ENCODE data around the gene PTPN14. TPM values are rescaled to one million over a fixed set of nuclear protein-coding genes. Genes with fewer than 3 reads are reported as not detected.

The PTPN14 gene
- total and polyA plus RNA-seq, 2 of the 4 experiments (the other 2 are of a cell fraction): 21.5 to 31.7 TPM

DNA sequence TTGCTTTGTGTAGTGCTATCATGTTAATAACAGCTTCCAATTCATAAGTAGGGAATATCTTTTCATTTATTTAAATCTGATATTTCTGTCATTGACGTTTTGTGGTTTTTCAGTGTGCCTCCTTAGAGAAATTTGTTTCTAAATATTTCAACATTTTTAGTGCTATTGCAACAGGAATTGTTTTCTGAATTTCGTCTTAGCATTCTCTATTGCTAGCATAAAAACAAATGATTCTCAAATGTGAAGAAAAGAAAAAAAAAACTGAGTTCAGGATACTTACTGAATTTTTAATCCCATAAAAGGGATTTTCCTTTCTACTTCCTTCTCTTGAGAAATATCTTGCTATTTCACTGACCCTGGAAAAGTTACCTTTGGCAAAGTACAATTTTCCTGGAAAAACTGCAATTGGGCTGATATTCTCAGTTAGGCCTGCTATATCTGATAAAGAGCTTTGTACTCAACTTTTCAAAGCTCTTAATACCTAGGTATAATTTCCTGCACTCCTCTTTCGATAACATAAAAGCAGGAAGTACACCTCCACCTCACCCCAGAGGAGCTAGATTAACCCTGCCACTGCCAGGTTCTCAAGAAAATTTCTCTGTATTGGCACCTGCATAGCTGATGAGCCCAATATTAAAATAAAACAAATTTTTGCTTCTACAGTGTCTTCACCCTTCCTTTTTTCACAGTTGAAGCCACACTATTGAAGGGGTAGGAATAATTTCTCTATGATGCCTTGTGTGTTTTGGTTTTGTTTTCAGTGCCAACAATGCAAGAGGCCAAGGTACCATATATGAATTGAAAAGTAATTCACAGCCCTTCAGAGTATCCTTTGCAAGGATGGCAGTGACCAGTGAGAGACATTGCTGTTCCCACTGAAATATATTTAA lies 35.6 kb downstream of the PTPN14 start:
- no peak overlapping the region for H2BK20ac ChIP-seq (ENCODE audit: low read depth, low read length)
- TF ChIP-seq BHLHE40 (IDR thresholded peaks at IDR 0.05; ENCODE audit: low read depth, low read length): no peak
- TF ChIP-seq, protein P1, sequence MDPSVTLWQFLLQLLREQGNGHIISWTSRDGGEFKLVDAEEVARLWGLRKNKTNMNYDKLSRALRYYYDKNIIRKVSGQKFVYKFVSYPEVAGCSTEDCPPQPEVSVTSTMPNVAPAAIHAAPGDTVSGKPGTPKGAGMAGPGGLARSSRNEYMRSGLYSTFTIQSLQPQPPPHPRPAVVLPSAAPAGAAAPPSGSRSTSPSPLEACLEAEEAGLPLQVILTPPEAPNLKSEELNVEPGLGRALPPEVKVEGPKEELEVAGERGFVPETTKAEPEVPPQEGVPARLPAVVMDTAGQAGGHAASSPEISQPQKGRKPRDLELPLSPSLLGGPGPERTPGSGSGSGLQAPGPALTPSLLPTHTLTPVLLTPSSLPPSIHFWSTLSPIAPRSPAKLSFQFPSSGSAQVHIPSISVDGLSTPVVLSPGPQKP (IDR thresholded peaks at IDR 0.05; ENCODE audit: borderline replicate concordance, low read depth, low read length): no peak
- TF ChIP-seq, protein P2, sequence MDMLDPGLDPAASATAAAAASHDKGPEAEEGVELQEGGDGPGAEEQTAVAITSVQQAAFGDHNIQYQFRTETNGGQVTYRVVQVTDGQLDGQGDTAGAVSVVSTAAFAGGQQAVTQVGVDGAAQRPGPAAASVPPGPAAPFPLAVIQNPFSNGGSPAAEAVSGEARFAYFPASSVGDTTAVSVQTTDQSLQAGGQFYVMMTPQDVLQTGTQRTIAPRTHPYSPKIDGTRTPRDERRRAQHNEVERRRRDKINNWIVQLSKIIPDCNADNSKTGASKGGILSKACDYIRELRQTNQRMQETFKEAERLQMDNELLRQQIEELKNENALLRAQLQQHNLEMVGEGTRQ (IDR thresholded peaks at IDR 0.05; ENCODE audit: low read depth, low read length): no peak
- H3K4ac ChIP-seq (ENCODE audit: low read depth, low read length): no peak overlapping the region; the same call in 1 of the 2 replicates
- peaks cover 23% of the 10 kb centered on the region for H3K4me1 ChIP-seq (ENCODE audit: control insufficient read depth, insufficient read depth, low read length)
- no peak overlapping the region for H3K4me3 ChIP-seq (ENCODE audit: insufficient read depth, low read depth, low read length)
- H3K79me1 ChIP-seq (ENCODE audit: low read depth in 1 of 2, low read length in 2 of 2): peaks cover 37 to 93% of the 10 kb centered on the region in 2 experiments
- H3K4me2 ChIP-seq (ENCODE audit: low read depth, low read length): no peak overlapping the region
- H4K20me1 ChIP-seq (ENCODE audit: insufficient read depth, low read length): peaks cover 70% of the 10 kb centered on the region
- H3K9ac ChIP-seq (ENCODE audit: low read depth, low read length): no peak overlapping the region
- no peak overlapping the region for H2AFZ ChIP-seq (replicated peaks; ENCODE audit: low read length, poor library complexity)
- POLR2A ChIA-PET (ENCODE audit: unreplicated experiment): no interaction called here
- H2AK9ac ChIP-seq (replicated peaks; ENCODE audit: low read depth, low read length, poor library complexity): no peak overlapping the region
- H4K5ac ChIP-seq (ENCODE audit: low read depth, low read length): no peak overlapping the region; the same call in 1 of the 2 replicates
- dilution Hi-C loops (cut with HindIII; ENCODE audit: low sequenced_read_pairs, unreplicated experiment) (no loop called here), intact Hi-C loops (cut with micrococcal nuclease) (no loop called here), in situ Hi-C loops (cut with MboI; ENCODE audit: low sequenced_read_pairs) (no loop called here)
- no peak overlapping the region for H2BK5ac ChIP-seq (ENCODE audit: low read depth, low read length, poor library complexity, severe bottlenecking)
- ATAC-seq (ENCODE audit: low read depth) (no peak), DNase-seq (no peak)
- H3K9me3 ChIP-seq (ENCODE audit: control insufficient read depth, insufficient read depth, low read length): no peaks in the 10 kb centered on the region
- H3K27ac ChIP-seq (ENCODE audit: insufficient read depth, low read length): no peak overlapping the region
- no TSS peak for BruUV-seq (replicated peaks)
- H4K91ac ChIP-seq (ENCODE audit: insufficient read depth, low read depth, low read length): no peak overlapping the region
- no peak overlapping the region for H2AK5ac ChIP-seq (ENCODE audit: low read depth, low read length)
- no peak overlapping the region for H2BK15ac ChIP-seq (ENCODE audit: low read depth, low read length)
- H3K14ac ChIP-seq (replicated peaks; ENCODE audit: low read depth, low read length): no peak overlapping the region
- H2BK120ac ChIP-seq (ENCODE audit: low read depth, low read length): no peak overlapping the region
- H3K56ac ChIP-seq (ENCODE audit: extremely low read depth, insufficient read depth, low read length): no peak overlapping the region
- H3K9me1 ChIP-seq (ENCODE audit: insufficient read depth, low read length): peaks cover 19% of the 10 kb centered on the region
- no peak overlapping the region for H4K8ac ChIP-seq (ENCODE audit: low read depth in 2 of 2, low read length in 2 of 2)
- H3K27me3 ChIP-seq (ENCODE audit: control insufficient read depth, insufficient read depth, low read length): no peaks in the 10 kb centered on the region
- H3K36me3 ChIP-seq (ENCODE audit: control insufficient read depth, insufficient read depth, low read length): no peaks in the 10 kb centered on the region
- H3K23ac ChIP-seq (ENCODE audit: low read depth, low read length): no peak overlapping the region; the same call in 1 of the 2 replicates
- CTCF ChIA-PET: interaction anchor here (0.9 kb wide), 1 partner anchor 59 kb away, joined by 3 read pairs; no protein-coding TSS in a partner anchor
- no peak overlapping the region for H3K18ac ChIP-seq (ENCODE audit: low read depth, low read length)
- WGBS, 2 experiments (ENCODE audit: extremely low coverage in 2 of 2, insufficient read length in 1 of 2): no CpG with 5 or more reads among the region's 3 CpGs

All from IMR-90 (cell line).